ENCODE results near the gene TOX3. TPM values are rescaled to one million over a fixed set of nuclear protein-coding genes. Genes with fewer than 3 reads are reported as not detected.

TOX3 gene
- total RNA-seq, 1 experiment from 2014 or later, result 20.2 TPM

DNA sequence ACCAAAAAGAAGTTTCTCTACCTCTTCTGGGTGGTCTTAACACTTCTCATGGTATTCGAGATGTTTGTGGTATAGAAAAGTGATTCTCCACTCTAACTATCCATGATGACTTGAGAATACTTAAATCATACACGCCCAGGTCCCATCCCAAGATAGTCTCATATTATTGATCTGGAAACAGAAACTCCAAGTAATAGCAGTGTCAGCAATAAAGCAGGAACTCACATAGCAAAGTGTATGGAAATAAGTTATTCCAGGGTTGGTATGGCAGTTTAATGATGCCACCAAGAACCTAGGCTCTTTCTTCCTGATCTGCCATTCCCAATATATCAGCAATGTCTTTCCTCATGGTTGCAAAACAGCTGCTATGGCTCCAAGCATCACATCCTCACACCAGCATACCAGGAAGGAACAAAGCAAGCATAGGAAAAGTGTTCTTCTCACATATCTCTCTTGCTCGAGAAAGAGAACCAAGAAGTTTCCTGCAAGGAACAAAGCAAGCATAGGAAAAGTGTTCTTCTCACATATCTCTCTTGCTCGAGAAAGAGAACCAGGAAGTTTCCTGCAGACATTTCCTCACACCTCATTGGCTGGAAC lies 23.6 kb upstream of the TOX3 start:
- Histone ChIP-seq H4K20me1 (ENCODE audit: control insufficient read depth, insufficient read depth, insufficient read length) (no peaks in the 10 kb centered on the region), H3K4ac (ENCODE audit: low read depth, low read length) (no peak overlapping the region), H3K56ac (ENCODE audit: insufficient read length, low read depth, low read length) (no peak overlapping the region), H3K79me2 (ENCODE audit: insufficient read depth, low read length) (no peaks in the 10 kb centered on the region), H3K27me3 (ENCODE audit: insufficient read depth, low read length) (no peaks in the 10 kb centered on the region), H3K27ac (ENCODE audit: insufficient read length, low read depth, low read length) (no peak overlapping the region), H3K23ac (ENCODE audit: insufficient read length, low read depth, low read length) (no peak overlapping the region), H3K9ac (ENCODE audit: extremely low read depth, insufficient read length, low read length) (no peak overlapping the region), H2AFZ (ENCODE audit: low read length) (no peak overlapping the region), H2AK5ac (ENCODE audit: insufficient read length, low read length) (no peak overlapping the region), H3K4me1 (ENCODE audit: insufficient read depth, low read length) (no peaks in the 10 kb centered on the region), H2BK15ac (ENCODE audit: low read depth, low read length) (no peak overlapping the region), H3K4me2 (ENCODE audit: insufficient read depth, insufficient read length, low read length) (no peak overlapping the region), H2BK120ac (ENCODE audit: low read depth, low read length, poor library complexity, severe bottlenecking) (no peak overlapping the region), H3K18ac (ENCODE audit: insufficient read length, low read depth, low read length) (no peak overlapping the region), H3T11ph (ENCODE audit: low read length) (no peak overlapping the region), H3K9me3 (ENCODE audit: control insufficient read depth, low read depth, low read length) (no peaks in the 10 kb centered on the region), H2BK12ac (ENCODE audit: insufficient read length, low read depth, low read length) (no peak overlapping the region), H4K8ac (replicated peaks; ENCODE audit: insufficient read length, low read depth, low read length) (no peak overlapping the region), H3K79me1 (ENCODE audit: insufficient read depth, low read depth, low read length, poor library complexity, severe bottlenecking) (no peaks in the 10 kb centered on the region), H3K14ac (ENCODE audit: insufficient read depth, low read length) (no peak overlapping the region), H4K5ac (ENCODE audit: insufficient read length, low read depth, low read length) (no peak overlapping the region), H2BK5ac (ENCODE audit: insufficient read length, low read length) (no peak overlapping the region), H2BK20ac (ENCODE audit: low read depth, low read length, poor library complexity, severe bottlenecking) (no peak overlapping the region), H4K91ac (ENCODE audit: insufficient read length, low read depth, low read length) (no peak overlapping the region), H3K23me2 (ENCODE audit: insufficient read length, low read depth, low read length, poor library complexity, severe bottlenecking) (no peaks in the 10 kb centered on the region)
- TF ChIP-seq, protein P1, sequence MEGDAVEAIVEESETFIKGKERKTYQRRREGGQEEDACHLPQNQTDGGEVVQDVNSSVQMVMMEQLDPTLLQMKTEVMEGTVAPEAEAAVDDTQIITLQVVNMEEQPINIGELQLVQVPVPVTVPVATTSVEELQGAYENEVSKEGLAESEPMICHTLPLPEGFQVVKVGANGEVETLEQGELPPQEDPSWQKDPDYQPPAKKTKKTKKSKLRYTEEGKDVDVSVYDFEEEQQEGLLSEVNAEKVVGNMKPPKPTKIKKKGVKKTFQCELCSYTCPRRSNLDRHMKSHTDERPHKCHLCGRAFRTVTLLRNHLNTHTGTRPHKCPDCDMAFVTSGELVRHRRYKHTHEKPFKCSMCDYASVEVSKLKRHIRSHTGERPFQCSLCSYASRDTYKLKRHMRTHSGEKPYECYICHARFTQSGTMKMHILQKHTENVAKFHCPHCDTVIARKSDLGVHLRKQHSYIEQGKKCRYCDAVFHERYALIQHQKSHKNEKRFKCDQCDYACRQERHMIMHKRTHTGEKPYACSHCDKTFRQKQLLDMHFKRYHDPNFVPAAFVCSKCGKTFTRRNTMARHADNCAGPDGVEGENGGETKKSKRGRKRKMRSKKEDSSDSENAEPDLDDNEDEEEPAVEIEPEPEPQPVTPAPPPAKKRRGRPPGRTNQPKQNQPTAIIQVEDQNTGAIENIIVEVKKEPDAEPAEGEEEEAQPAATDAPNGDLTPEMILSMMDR (conservative IDR thresholded peaks at IDR 0.05), result no peak
- Mint-ChIP-seq H3K36me3 (ENCODE audit: insufficient read depth in 1 of 3, low read depth in 3 of 3) (peaks cover 0 to 5% (median 5%) of the 10 kb centered on the region in 3 experiments; a peak in 2 of 7 replicates), H3K9me3 (peaks cover 7 to 8% of the 10 kb centered on the region in 2 experiments; a peak in 2 of 5 replicates), H3K4me3 (no peak overlapping the region), H3K27ac (no peak overlapping the region), H3K4me1 (peaks cover 6 to 8% of the 10 kb centered on the region in 2 experiments), H3K27me3 (ENCODE audit: low read depth) (no peaks in the 10 kb centered on the region; the same call in 1 of the 2 replicates)
- WGBS (ENCODE audit: extremely low coverage, insufficient read length, low lambda C conversion rate), result no CpG with 5 or more reads among the region's 4 CpGs
- no peak for DNase-seq

All from H9 (cell line).